DND-41 (cell line): ENCODE data around the gene BICDL1.

Source experiments
- CTCF ChIP-seq: IDR thresholded peaks from 2 replicates; pipeline ENCODE4 v1.5.1; 2012; ENCODE audit warnings: borderline replicate concordance, low read length, moderate library complexity, mild to moderate bottlenecking; ENCODE audit not compliant: poor library complexity, severe bottlenecking; ENCODE audit errors: extremely low read depth
- EZH2 ChIP-seq: IDR thresholded peaks from 3 replicates; pipeline ENCODE4 v1.6.1; 2012; ENCODE audit warnings: borderline replicate concordance, low read depth, mild to moderate bottlenecking, moderate library complexity, low read length, inconsistent platforms; ENCODE audit not compliant: severe bottlenecking

DNA sequence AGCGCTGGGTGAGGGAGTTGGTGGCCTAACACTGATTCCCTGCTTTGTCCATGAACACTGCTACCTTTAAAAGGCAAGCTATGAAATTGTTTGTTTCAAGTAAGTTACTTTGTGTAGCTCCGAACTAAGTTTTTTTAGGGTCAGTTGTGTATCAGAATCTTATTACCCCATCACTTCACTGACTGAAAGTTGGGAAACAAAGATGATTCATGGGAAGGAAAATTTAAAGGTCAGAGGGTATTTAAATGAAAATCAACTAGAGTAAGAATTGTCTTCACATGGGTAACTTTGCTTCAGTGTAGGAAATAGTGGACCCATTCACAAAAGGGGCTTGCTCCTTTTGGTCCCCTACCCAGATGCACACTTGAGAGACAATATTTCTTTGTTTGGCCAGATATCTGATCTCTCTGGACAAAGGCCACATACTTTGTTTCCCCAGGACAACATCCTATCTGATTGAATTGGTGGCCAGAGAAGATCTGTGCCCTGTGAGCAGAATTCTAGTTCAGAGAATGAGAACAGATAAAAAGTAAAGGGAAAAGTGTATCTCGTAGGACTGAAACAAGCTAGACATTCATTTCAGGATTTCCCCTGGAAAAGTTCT, 74.0 kb downstream of the BICDL1 start:
- no peak for TF ChIP-seq CTCF
- TF ChIP-seq EZH2: no peak
